ENCODE data around the gene NXN.
A peak's percentile ranks its signal among the peaks of the same experiment; 100 is the strongest.
"Not testable (repeated sequence)": the region's sequence is repeated elsewhere in the genome, so short reads cannot be mapped to it uniquely, and the experiment has no call there.

NXN gene

GRCh38 chr17:848402-848801 lies 131.2 kb downstream of the NXN start:
- Histone ChIP-seq H3K27me3 (replicated peaks in 2 of 5; ENCODE audit: control insufficient read depth in 4 of 5, insufficient read depth in 5 of 5, low read length in 4 of 5) (peaks cover 0 to 82% (median 19%) of the 10 kb centered on the region in 5 experiments), H3K4me1 (ENCODE audit: control extremely low read depth in 1 of 4, control insufficient read depth in 4 of 4, insufficient read depth in 4 of 4, low read length in 3 of 4) (peaks cover 0 to 6% (median 0%) of the 10 kb centered on the region in 4 experiments), H3K9me3 (ENCODE audit: control extremely low read depth in 1 of 5, control insufficient read depth in 4 of 5, insufficient read depth in 2 of 5, low read depth in 1 of 5, low read length in 4 of 5) (no peaks in the 10 kb centered on the region), H3K4me3 (ENCODE audit: control insufficient read depth in 1 of 7, extremely low read depth in 1 of 7, insufficient read depth in 4 of 7, low read depth in 2 of 7, low read length in 6 of 7) (no peak overlapping the region), H3K36me3 (ENCODE audit: control insufficient read depth in 4 of 4, insufficient read depth in 4 of 4, low read length in 3 of 4) (no peaks in the 10 kb centered on the region), H3K27ac (ENCODE audit: insufficient read depth in 1 of 2, low read depth in 1 of 2, low read length in 2 of 2, poor library complexity in 1 of 2, severe bottlenecking in 2 of 2) (no peak overlapping the region)
- 91% methylated on average over 7 of the region's 11 CpGs for WGBS (ENCODE audit: insufficient coverage)
- POLR2A ChIA-PET: no interaction called here
- CTCF ChIA-PET: no interaction called here
- no peak for DNase-seq

- peak in 2 of 3 donors; percentile 19 to 23 for DNase-seq
- Histone ChIP-seq H3K36me3 (ENCODE audit: control insufficient read depth in 4 of 4, insufficient read depth in 4 of 4, low read length in 3 of 4) (no peaks in the 10 kb centered on the region), H3K27ac (ENCODE audit: insufficient read depth in 1 of 2, low read depth in 1 of 2, low read length in 2 of 2, poor library complexity in 1 of 2, severe bottlenecking in 2 of 2) (no peak overlapping the region), H3K27me3 (replicated peaks in 2 of 5; ENCODE audit: control insufficient read depth in 4 of 5, insufficient read depth in 5 of 5, low read length in 4 of 5) (peaks cover 0 to 82% (median 19%) of the 10 kb centered on the region in 5 experiments), H3K4me3 (ENCODE audit: control insufficient read depth in 1 of 7, extremely low read depth in 1 of 7, insufficient read depth in 4 of 7, low read depth in 2 of 7, low read length in 6 of 7) (peak overlapping the region in 2 of 7 experiments; percentile 52 to 61), H3K9me3 (ENCODE audit: control extremely low read depth in 1 of 5, control insufficient read depth in 4 of 5, insufficient read depth in 2 of 5, low read depth in 1 of 5, low read length in 4 of 5) (no peaks in the 10 kb centered on the region), H3K4me1 (ENCODE audit: control extremely low read depth in 1 of 4, control insufficient read depth in 4 of 4, insufficient read depth in 4 of 4, low read length in 3 of 4) (peaks cover 0 to 6% (median 0%) of the 10 kb centered on the region in 4 experiments)
- CTCF ChIA-PET: interaction anchor here (0.7 to 1.2 kb wide), 2 partner anchors 12 to 50 kb away, joined by 3 to 4 read pairs; no protein-coding TSS in a partner anchor
- POLR2A ChIA-PET: no interaction called here
- 15% methylated on average over 18 of the region's 32 CpGs for WGBS (ENCODE audit: insufficient coverage)
Measured at GRCh38 chr17:846901-847843, 132.4 kb downstream of the NXN start.

GRCh38 chr17:841313-841712 lies 138.3 kb downstream of the NXN start:
- H3K9me3 ChIP-seq (ENCODE audit: control extremely low read depth in 1 of 5, control insufficient read depth in 4 of 5, insufficient read depth in 2 of 5, low read depth in 1 of 5, low read length in 4 of 5): no peaks in the 10 kb centered on the region
- H3K4me1 ChIP-seq (ENCODE audit: control extremely low read depth in 1 of 4, control insufficient read depth in 4 of 4, insufficient read depth in 4 of 4, low read length in 3 of 4): no peaks in the 10 kb centered on the region
- H3K27ac ChIP-seq (ENCODE audit: insufficient read depth in 1 of 2, low read depth in 1 of 2, low read length in 2 of 2, poor library complexity in 1 of 2, severe bottlenecking in 2 of 2): no peak overlapping the region
- DNase-seq: peak in 1 of 3 donors; percentile 13
- ChIA-PET POLR2A (no interaction called here), CTCF (no interaction called here)
- H3K36me3 ChIP-seq (ENCODE audit: control insufficient read depth in 4 of 4, insufficient read depth in 4 of 4, low read length in 3 of 4): no peaks in the 10 kb centered on the region
- H3K4me3 ChIP-seq (ENCODE audit: control insufficient read depth in 1 of 7, extremely low read depth in 1 of 7, insufficient read depth in 4 of 7, low read depth in 2 of 7, low read length in 6 of 7): no peak overlapping the region
- 81% methylated on average over 32 of the region's 33 CpGs for WGBS (ENCODE audit: insufficient coverage)
- H3K27me3 ChIP-seq (replicated peaks in 2 of 5; ENCODE audit: control insufficient read depth in 4 of 5, insufficient read depth in 5 of 5, low read length in 4 of 5): peaks cover 0 to 29% (median 7%) of the 10 kb centered on the region in 5 experiments

DNA sequence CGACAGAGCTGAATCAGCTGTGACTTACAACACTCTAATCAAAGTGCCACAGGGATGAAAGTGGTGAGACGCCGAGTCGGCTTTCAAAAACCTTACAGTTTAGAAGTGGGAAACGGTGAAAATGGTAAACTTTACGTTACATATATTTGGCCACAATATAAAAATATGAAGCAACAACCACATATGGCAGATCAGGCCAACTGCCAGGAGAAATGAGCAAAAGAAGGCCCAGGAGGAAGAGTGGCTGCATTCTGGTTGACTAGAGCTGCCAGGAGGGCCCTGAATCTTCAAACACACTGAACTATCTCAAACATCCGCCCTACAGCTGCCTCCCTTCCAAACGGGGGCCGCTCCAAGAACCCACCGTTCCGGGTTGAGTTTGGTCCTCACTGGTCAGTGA lies 141.1 kb downstream of the NXN start:
- Histone ChIP-seq H3K4me3 (ENCODE audit: control insufficient read depth in 1 of 7, extremely low read depth in 1 of 7, insufficient read depth in 4 of 7, low read depth in 2 of 7, low read length in 6 of 7) (no peak overlapping the region), H3K36me3 (ENCODE audit: control insufficient read depth in 4 of 4, insufficient read depth in 4 of 4, low read length in 3 of 4) (no peaks in the 10 kb centered on the region), H3K4me1 (ENCODE audit: control extremely low read depth in 1 of 4, control insufficient read depth in 4 of 4, insufficient read depth in 4 of 4, low read length in 3 of 4) (no peaks in the 10 kb centered on the region), H3K27ac (ENCODE audit: insufficient read depth in 1 of 2, low read depth in 1 of 2, low read length in 2 of 2, poor library complexity in 1 of 2, severe bottlenecking in 2 of 2) (no peak overlapping the region), H3K9me3 (ENCODE audit: control extremely low read depth in 1 of 5, control insufficient read depth in 4 of 5, insufficient read depth in 2 of 5, low read depth in 1 of 5, low read length in 4 of 5) (no peaks in the 10 kb centered on the region), H3K27me3 (replicated peaks in 2 of 5; ENCODE audit: control insufficient read depth in 4 of 5, insufficient read depth in 5 of 5, low read length in 4 of 5) (peaks cover 0 to 6% (median 2%) of the 10 kb centered on the region in 5 experiments)
- WGBS (ENCODE audit: insufficient coverage): 96% methylated on average over 9 of the region's 11 CpGs
- ChIA-PET CTCF (no interaction called here), POLR2A (no interaction called here)
- DNase-seq: no peak

DNA sequence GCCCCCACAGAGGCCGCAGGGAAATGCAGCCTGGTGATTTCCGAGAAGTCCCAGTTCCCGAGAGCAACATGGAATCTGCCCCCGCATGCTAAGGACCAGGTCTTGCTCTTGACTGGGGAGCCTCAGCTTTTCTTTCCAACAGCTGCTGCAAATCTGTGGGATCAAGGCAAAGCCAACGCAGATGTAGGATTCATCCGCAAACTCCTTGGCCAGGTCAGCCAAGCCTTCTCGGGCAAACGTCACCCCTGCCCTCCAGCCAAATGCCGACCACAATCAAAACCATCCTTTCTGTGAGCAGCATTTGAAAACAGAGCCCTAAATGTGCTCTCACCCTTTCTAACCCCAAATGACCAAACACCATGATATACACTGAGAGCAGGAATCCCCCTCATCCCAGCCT lies 143.4 kb downstream of the NXN start:
- Histone ChIP-seq H3K9me3 (ENCODE audit: control extremely low read depth in 1 of 5, control insufficient read depth in 4 of 5, insufficient read depth in 2 of 5, low read depth in 1 of 5, low read length in 4 of 5) (peaks cover 0 to 7% (median 0%) of the 10 kb centered on the region in 5 experiments), H3K27me3 (replicated peaks in 2 of 5; ENCODE audit: control insufficient read depth in 4 of 5, insufficient read depth in 5 of 5, low read length in 4 of 5) (peaks cover 0 to 2% (median 0%) of the 10 kb centered on the region in 5 experiments), H3K27ac (ENCODE audit: insufficient read depth in 1 of 2, low read depth in 1 of 2, low read length in 2 of 2, poor library complexity in 1 of 2, severe bottlenecking in 2 of 2) (no peak overlapping the region), H3K4me3 (ENCODE audit: control insufficient read depth in 1 of 7, extremely low read depth in 1 of 7, insufficient read depth in 4 of 7, low read depth in 2 of 7, low read length in 6 of 7) (no peak overlapping the region), H3K4me1 (ENCODE audit: control extremely low read depth in 1 of 4, control insufficient read depth in 4 of 4, insufficient read depth in 4 of 4, low read length in 3 of 4) (no peaks in the 10 kb centered on the region), H3K36me3 (ENCODE audit: control insufficient read depth in 4 of 4, insufficient read depth in 4 of 4, low read length in 3 of 4) (no peaks in the 10 kb centered on the region)
- ChIA-PET CTCF (no interaction called here), POLR2A (no interaction called here)
- WGBS (ENCODE audit: insufficient coverage): 98% methylated on average over 8 of the region's 9 CpGs
- no peak for DNase-seq

GRCh38 chr17:835721-836120 lies 143.9 kb downstream of the NXN start:
- H3K27me3 ChIP-seq (replicated peaks in 2 of 5; ENCODE audit: control insufficient read depth in 4 of 5, insufficient read depth in 5 of 5, low read length in 4 of 5); DNase-seq; CTCF ChIA-PET; H3K27ac ChIP-seq (ENCODE audit: insufficient read depth in 1 of 2, low read depth in 1 of 2, low read length in 2 of 2, poor library complexity in 1 of 2, severe bottlenecking in 2 of 2); POLR2A ChIA-PET; H3K36me3 ChIP-seq (ENCODE audit: control insufficient read depth in 4 of 4, insufficient read depth in 4 of 4, low read length in 3 of 4); H3K4me1 ChIP-seq (ENCODE audit: control extremely low read depth in 1 of 4, control insufficient read depth in 4 of 4, insufficient read depth in 4 of 4, low read length in 3 of 4); H3K4me3 ChIP-seq (ENCODE audit: control insufficient read depth in 1 of 7, extremely low read depth in 1 of 7, insufficient read depth in 4 of 7, low read depth in 2 of 7, low read length in 6 of 7); H3K9me3 ChIP-seq (ENCODE audit: control extremely low read depth in 1 of 5, control insufficient read depth in 4 of 5, insufficient read depth in 2 of 5, low read depth in 1 of 5, low read length in 4 of 5): not testable (repeated sequence)
- WGBS (ENCODE audit: insufficient coverage): no CpG with 5 or more reads among the region's 27 CpGs

- WGBS (ENCODE audit: insufficient coverage): 81% methylated on average over 4 of the region's 9 CpGs
- no peak overlapping the region for H3K4me3 ChIP-seq (ENCODE audit: control insufficient read depth in 1 of 7, extremely low read depth in 1 of 7, insufficient read depth in 4 of 7, low read depth in 2 of 7, low read length in 6 of 7)
- DNase-seq: no peak
- no peaks in the 10 kb centered on the region for H3K4me1 ChIP-seq (ENCODE audit: control extremely low read depth in 1 of 4, control insufficient read depth in 4 of 4, insufficient read depth in 4 of 4, low read length in 3 of 4)
- H3K27ac ChIP-seq (ENCODE audit: insufficient read depth in 1 of 2, low read depth in 1 of 2, low read length in 2 of 2, poor library complexity in 1 of 2, severe bottlenecking in 2 of 2): no peak overlapping the region
- H3K27me3 ChIP-seq (replicated peaks in 2 of 5; ENCODE audit: control insufficient read depth in 4 of 5, insufficient read depth in 5 of 5, low read length in 4 of 5): peaks cover 0 to 2% (median 0%) of the 10 kb centered on the region in 5 experiments
- ChIA-PET POLR2A (no interaction called here), CTCF (no interaction called here)
- H3K9me3 ChIP-seq (ENCODE audit: control extremely low read depth in 1 of 5, control insufficient read depth in 4 of 5, insufficient read depth in 2 of 5, low read depth in 1 of 5, low read length in 4 of 5): peaks cover 0 to 7% (median 0%) of the 10 kb centered on the region in 5 experiments
- no peaks in the 10 kb centered on the region for H3K36me3 ChIP-seq (ENCODE audit: control insufficient read depth in 4 of 4, insufficient read depth in 4 of 4, low read length in 3 of 4)
Measured at GRCh38 chr17:835263-835662, 144.3 kb downstream of the NXN start.

All from common myeloid progenitor, CD34-positive (primary cell).